ENCODE results near the gene PRPF8. TPM values are rescaled to one million over a fixed set of nuclear protein-coding genes. Genes with fewer than 3 reads are reported as not detected.
"Not testable (repeated sequence)": the region's sequence is repeated elsewhere in the genome, so short reads cannot be mapped to it uniquely, and the experiment has no call there.

PRPF8 gene
- total RNA-seq, 4 donors from 2014 or later: 146 to 215 (median 183) TPM

DNA sequence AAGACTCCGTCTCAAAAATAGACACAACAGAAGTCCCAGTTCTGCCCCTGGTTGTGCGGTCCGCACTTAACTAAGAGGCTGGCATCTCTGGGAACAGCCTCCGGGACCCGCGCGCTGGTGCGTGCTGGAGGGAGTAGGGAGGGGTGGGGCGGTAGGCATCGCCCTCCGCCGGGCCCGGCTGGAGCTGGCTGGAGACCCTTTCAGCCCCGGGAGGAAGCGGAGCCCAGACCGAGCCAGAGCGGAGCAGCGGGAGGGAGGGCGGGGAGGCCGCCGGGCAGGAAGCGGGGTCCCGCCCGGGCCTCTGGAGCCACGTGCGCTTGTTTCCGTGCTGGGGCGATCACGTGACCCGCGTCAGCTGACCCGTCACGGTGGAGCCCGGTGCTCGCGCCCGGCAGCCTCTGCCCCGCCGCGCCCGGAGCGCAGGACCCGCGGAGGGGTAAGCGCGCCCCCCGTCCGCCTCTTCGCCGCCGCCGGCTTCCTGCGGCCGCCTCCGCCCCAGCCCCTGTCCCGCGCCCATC lies 39.7 kb upstream of the PRPF8 start, which contains the start of gene WDR81:
WDR81 (plus strand) TSS at position 354 of the 518 bp plus-strand sequence. CDS start 256 bp downstream, outside the sequence.
- peak; percentile 76 for ATAC-seq (ENCODE audit: low FRiP score)
- DNase-seq (ENCODE audit: low spot score): peak; percentile 91
- no peak for TF ChIP-seq CTCF (IDR thresholded peaks at IDR 0.05)

DNA sequence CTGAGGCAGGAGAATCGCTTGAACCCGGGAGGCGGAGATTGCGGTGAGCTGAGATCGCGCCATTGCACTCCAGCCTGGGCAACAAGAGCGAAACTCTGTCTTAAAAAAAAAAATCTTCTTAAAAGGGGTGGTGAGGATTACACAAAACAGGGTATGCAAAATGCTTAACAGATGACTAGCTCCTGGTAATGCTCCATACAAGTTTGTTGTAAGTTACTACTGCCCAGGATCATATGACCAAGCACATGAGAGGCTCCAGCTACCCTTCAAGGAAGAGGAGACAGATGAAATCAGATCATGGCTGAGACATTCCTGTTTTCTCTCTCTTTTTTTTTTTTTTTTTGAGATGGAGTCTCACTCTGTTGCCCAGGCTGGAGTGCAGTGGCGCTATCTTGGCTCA lies 37.4 kb upstream of the PRPF8 start:
- not testable (repeated sequence) for DNase-seq (ENCODE audit: low spot score)

DNA sequence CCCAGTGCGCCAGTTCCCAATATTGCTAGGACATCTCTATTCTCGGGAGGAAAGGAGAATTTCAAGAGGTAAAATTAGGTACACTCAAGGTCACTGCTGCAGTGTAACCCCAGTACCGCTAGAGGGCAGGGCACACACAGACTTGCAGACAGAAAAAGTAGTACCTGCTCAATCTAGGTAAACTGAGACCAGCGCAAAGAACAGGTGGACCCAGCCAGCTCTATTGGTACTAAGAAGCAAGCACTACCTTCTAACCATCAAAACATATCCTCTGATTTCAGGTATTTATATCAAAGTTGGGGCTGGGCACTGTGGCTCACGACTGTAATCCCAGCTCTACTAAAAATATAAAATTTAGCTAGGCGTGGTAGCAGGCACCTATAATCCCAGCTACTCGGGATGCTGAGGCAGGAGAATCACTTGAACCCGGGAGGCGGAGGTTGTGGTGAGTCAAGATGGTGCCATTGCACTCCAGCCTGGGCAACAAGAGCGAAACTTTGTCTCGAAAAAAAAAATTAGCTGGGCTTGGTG lies 36.3 kb upstream of the PRPF8 start:
- TF ChIP-seq CTCF (IDR thresholded peaks at IDR 0.05): peak in 2 of 3 donors; percentile 40 to 92
- DNase-seq (ENCODE audit: low spot score) (peak; percentile 65), ATAC-seq (ENCODE audit: low FRiP score) (no peak)

More for the DNA sequence above, 37.4 kb upstream of the PRPF8 start:
- not testable (repeated sequence) for ATAC-seq (ENCODE audit: low FRiP score)

DNA sequence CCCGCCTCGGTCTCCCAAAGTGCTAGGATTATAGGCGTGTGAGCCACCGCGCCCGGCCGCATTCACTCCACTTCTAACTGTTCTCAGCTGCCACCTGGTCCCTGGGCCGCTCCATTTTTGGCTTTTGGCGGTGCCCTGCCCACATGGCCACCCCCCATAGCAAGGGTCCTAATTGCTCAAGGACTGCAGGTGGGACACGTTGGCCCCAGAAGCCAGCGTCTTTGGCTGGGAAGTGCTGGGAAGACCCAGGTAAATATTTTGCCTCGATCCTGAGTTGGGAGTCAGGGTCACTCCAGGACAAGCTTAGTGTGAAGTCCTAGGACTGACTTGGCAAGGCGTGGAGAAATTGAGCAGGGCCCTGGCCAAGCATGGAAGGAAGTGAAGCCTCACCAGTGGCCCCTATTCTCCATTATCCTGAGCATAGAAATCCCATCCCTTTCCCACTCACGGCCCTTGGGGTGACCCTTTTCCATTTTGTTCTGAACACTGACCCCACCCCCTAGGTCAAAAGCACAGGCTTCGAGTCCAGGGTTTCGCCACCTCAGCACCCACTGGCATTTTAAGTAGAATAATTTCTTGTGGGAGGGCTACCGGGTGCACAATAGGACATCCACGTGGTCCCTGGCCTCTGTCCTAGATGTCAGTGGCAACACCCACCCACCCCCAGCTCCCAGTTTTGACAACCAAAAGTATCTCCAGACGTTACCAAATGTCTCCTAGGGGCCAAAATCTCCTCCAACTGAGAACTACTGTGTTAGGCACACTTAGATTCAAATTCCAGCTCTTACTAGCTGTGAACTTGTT lies 33.9 kb upstream of the PRPF8 start:
- DNase-seq (ENCODE audit: low spot score) (no peak), ATAC-seq (ENCODE audit: low FRiP score) (no peak)
- no peak for TF ChIP-seq CTCF (IDR thresholded peaks at IDR 0.05)

- no peak for TF ChIP-seq CTCF (IDR thresholded peaks at IDR 0.05)
- DNase-seq (ENCODE audit: low spot score): peak; percentile 83
- ATAC-seq (ENCODE audit: low FRiP score): peak; percentile 61
These were observed 32.4 kb upstream of the PRPF8 start for GRCh38 chr17:1716912-1717695.

- ATAC-seq (ENCODE audit: low FRiP score) (peak; percentile 77), DNase-seq (ENCODE audit: low spot score) (peak; percentile 92)
- TF ChIP-seq CTCF (IDR thresholded peaks at IDR 0.05): no peak
These were observed 31.6 kb upstream of the PRPF8 start for GRCh38 chr17:1716076-1716911.

Measured in omental fat pad (tissue), 4 donors.